GM18861 (cell line): ENCODE measurements around the gene MYADML2.

Experiments used
- ATAC-seq: cut with Tn5 transposase; IDR thresholded peaks from one replicate; pipeline ENCODE4 v1.9.1; 2021; ENCODE audit not compliant: unreplicated experiment

Gene MYADML2

GRCh38 chr17:81940538-81941483 is 6.2 kb downstream of the MYADML2 start:
- ATAC-seq = no peak

- no peak for ATAC-seq
These were observed 7.1 kb downstream of the MYADML2 start for GRCh38 chr17:81939881-81940385.

GRCh38 chr17:81939218-81939617 is 7.8 kb downstream of the MYADML2 start:
- ATAC-seq = no peak

GRCh38 chr17:81935709-81936084 is 11.3 kb downstream of the MYADML2 start:
- no peak for ATAC-seq

GRCh38 chr17:81934850-81935708 is 12.0 kb downstream of the MYADML2 start:
- no peak for ATAC-seq

GRCh38 chr17:81934098-81934757 is 12.8 kb downstream of the MYADML2 start:
- no peak for ATAC-seq

GRCh38 chr17:81933178-81933699 is 13.8 kb downstream of the MYADML2 start:
- ATAC-seq = no peak

GRCh38 chr17:81932333-81932983 is 14.6 kb downstream of the MYADML2 start:
- no peak for ATAC-seq

- no peak for ATAC-seq
These were observed 15.3 kb downstream of the MYADML2 start for GRCh38 chr17:81931557-81932332.

- no peak for ATAC-seq
These were observed 15.9 kb downstream of the MYADML2 start for GRCh38 chr17:81931189-81931556.

- ATAC-seq = no peak
These were observed 16.6 kb downstream of the MYADML2 start for GRCh38 chr17:81930142-81931125.

GRCh38 chr17:81929253-81930141 is 17.5 kb downstream of the MYADML2 start:
- ATAC-seq = no peak

- no peak for ATAC-seq
These were observed 18.3 kb downstream of the MYADML2 start for GRCh38 chr17:81928544-81929252.

- ATAC-seq = peak; percentile 40
These were observed 19.1 kb downstream of the MYADML2 start, which contains the start of gene MAFG for GRCh38 chr17:81927653-81928543. Gene MAFG (minus strand): TSS chr17:81927735. CDS start chr17:81923185, 4,550 bp downstream.

- ATAC-seq = peak; percentile 5
These were observed 19.8 kb downstream of the MYADML2 start for GRCh38 chr17:81927152-81927652.
